GM21576 (cell line): ENCODE data around the gene RNF130.

Experiments
- ATAC-seq: cut with Tn5 transposase; IDR thresholded peaks from one replicate; pipeline ENCODE4 v1.9.1; 2021; ENCODE audit warnings: mild to moderate bottlenecking, moderate library complexity; ENCODE audit not compliant: unreplicated experiment

The RNF130 gene

DNA sequence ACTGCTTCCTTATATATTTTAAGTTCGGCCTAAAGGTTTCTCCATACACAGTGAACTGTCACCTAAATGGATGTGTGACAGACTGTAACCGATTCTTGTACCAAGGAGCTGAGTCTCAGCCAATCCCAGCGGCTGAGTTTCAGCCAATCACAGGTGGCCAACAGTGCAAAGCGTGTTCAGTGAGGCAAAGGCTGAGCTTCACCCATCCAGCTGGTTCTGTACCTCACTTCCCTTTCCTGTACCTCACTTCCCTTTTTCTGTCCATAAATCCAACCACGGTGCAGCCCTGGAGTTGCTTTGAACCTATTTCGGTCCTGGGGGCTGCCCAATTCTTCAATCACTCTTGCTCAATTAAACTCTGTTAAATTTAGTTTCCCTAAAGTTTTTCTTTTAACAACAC is 148.1 kb downstream of the RNF130 start:
- ATAC-seq: no peak

DNA sequence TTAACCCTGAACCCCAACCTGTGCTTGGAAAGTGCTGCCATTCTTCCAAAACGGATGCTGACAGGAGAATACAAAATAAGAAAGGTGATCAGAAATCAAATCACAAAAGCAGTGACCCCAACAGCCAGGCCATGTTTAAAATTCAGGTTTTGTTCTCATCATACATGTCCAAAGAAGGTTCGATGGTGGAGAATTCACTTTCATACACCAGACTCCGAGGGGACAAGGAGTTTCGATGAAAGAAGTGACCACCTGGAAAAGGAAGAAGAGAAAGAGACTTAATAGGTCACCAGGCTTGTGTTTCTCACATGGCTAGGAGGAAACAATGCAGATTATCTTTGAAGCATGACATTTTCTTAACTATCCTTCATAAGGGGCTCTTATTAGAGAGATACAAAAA is 151.4 kb downstream of the RNF130 start:
- ATAC-seq: no peak

DNA sequence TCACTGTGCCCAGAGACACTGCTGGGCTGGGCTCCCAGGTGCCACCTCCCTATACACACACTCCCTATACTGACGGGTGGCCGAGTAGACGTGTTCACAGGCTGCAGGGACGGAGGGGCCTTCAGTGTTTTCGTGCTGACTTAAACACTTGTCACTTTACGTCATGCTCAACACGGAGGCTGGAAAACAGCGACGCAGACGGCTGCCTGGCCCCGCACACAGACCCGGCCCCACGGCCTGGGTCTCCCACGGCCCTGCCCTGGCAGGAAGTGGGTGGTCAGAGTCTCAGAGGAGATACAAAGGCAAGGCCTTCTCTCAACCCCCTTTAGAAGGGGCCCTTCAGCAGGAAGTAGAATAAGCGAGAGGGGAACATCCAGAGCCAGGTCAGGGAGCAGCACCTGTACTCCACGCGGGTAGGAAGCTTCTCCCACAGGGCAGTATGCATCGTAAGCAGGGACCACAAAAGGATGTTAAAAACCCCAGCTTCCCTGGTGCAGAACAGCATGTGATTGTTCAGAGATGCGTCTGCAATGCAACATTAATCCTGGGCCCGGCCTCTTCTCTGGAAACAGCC is 152.0 kb downstream of the RNF130 start:
- no peak for ATAC-seq

DNA sequence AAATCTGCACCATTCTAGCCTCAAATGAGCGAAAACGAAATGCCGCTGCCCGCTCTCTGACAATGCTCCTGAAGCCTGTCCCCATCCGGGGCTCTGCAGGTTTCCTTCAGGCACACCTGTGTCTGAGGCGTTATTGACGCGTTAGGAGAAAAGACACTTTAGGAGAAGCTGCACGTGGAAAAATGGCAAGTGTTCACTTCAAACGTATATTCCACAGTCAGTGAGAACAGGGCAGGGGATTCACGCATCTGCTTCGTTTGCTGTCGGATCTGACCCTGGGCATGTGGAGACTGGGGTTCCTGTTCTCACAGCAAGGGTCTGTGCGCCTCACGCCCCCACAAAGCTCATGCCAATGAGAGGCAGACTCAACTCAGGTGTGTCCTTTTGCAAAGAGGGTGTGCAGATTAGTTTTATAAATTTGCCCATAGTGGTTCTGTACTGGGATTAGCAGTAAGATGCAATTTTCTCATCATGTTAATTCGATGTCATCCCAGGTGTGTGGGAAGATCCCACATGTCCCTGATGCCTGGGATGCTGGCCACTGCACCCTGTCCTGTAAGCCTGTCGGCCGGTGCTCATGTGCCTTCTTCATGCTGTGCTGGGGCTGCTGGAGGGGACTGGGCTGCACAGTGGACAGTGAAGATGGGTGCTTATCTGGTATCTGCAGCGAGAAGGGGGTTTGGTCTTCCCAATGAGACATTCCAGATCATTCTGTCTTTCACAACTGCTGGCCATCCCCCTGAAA is 152.6 kb downstream of the RNF130 start:
- no peak for ATAC-seq

DNA sequence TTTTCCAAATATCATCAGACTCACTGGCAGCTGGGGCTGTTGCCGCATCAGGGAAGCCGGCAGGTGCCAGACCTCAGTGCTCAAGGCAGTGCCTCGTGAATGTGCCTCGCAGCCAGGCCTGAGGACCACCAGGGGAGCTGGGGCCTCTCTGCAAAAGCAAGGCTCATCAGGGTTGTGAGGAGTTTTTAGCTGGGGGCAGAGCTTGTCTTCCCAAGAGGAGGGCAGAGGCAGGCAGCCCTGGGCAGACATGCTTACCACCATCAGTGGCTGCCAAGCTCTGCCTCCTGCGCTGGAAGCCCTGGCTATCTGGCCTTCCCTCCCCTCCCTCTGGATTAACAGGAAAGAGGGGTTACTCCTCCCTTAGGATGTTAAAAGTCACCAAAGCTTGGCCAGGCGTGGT is 155.0 kb downstream of the RNF130 start:
- no peak for ATAC-seq

DNA sequence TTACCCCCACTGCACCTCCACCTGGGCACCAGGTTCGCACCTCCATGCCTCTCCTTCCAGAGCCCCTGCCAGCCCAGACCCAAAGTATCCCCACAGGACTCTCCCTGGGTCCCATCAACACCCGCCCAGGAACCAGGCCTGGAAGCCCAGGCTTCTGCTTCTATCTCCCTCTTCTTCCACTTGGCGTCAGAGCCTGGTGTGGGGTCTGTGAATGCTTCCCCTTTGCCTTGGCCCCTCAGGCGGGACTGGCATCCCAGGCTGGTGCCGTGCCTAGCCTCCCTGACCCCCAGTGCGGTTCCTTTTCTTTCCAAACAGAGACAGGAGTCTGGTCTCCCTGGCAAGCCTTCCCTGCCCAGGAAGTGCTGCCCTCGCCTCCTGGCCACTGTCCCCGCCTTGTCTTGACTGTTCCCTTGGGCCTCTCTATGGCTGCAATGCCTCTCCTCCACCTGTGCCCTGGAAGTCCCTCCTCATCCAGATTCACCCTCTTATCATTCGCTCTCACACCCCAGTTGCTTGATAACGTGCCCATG is 156.1 kb downstream of the RNF130 start:
- no peak for ATAC-seq

DNA sequence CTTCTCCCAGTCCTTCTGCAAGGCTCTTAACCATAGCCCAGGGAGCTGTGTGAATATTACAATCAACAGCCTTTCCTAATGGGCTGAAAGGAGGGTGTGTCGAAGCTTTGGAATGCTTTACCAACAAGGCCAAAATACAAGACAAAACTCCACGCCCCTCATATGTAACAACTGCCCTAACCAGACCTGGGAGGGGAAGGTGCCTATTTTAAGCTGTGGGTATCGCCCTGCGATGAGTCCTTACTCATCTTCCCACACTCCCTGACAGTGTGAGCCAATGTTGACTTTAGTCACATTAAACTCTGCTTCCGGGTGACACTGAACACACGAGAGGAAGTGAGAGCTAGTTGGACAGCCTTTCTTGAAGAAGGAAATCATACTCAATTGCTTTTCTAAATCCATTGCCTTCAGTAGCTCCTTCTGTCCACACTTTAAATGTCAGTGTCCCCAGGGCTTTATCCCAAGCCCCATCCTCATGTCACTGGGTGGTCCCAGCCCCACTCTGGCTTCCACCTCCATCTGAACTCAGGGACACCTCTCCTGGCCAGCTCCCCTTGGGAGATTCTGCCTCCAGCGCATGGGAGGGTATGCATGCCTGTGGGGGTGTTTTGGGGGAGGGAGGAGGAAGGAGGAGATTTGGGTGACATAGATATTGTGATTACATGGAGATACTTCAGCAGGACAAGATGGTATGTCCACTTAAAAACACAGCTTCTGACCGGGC is 157.4 kb downstream of the RNF130 start:
- no peak for ATAC-seq

DNA sequence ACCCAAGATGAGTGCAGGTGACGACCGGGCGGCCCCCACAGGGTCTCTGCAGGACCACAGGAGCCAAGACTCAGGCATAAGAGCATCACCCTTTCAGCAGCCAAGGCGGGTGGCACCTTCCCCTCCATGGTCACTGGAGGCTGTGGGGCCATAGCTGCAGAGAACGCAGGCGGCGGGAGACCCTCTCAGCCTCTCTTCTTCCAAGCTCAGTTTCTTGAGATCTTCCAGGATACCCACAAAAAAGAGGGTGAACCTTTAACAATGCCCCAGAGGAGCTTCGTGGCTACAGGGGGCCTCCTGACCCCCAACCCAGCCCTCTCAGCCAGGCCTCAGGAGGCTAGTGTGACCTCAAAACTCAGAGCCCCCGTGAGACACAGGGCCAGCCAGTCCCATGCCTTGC is 158.1 kb downstream of the RNF130 start:
- ATAC-seq: no peak

DNA sequence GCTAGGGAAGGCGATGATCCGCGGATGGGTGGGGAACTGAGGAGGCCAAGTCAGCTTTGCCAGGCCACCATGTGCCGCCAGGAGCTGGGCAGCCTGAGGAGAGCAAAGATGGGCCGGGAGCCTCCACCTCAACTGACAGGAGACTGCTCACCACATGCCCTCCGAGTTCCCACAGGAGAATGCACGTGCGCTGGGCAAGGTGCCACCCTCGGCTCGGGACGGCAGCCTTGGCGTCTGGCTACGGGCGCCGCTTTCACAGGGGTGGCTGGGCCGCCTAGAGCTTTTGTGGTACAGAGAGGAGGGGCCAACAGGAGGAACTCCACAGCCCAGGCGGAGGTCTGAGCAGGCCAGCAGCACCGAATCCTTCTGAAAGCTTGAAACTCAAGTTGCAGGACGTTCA is 158.6 kb downstream of the RNF130 start:
- no peak for ATAC-seq

DNA sequence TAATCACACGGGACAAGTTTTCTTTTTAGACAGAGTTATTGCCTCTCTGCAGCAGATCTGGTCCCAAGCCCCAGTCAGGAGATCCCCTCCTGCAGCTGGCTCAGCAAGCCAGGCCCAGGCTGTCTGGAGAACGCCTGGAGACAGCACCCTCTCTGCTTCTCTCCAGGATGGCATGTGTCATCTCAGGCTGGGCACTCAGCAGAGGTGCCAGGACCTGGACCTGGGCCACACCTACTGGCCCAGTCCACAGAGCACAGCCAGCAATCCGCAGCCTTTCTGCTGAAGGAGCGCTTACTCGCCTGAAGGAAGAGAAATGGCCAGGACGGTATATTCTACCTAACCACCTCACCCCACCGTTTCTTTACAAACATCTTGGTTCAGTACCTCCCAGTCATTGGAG is 159.2 kb downstream of the RNF130 start:
- no peak for ATAC-seq

DNA sequence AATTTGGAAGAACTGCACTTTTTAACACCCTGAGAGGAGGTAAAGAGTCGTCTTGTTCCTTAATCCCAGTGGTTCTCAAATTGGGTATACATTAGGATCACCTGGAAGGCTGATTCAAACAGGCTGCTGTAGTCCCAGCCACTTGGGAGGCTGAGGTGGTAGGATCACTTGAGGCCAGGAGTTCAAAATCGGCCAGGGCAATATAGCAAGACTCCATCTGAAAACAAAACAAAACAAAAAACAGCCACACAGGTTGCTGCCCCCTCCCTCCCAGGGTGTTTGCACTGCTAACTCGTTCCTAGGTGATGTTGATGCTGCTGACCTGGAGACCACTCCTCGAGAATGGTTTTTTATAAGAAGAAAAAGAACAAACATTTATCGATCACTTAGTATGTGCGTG is 162.3 kb downstream of the RNF130 start:
- ATAC-seq: no peak

DNA sequence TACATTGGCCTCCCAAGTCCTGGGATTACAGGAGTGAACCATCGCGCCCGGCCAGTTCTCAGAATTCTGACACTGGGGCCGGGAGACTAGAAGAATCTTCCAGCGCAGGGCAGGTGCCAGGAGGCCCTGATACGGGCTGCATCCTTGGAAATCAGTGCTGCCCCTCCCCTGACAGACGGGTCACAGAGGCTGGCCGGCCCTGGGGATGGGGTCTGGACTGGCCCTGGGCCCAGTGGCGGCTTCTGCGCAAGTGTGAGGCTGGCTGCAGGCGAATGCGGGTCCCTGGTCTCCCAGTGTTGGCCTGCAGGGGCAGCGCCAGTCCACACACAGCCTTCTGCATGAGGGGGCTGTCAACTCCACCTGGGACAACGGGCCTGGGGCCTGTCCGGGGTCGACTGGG is 163.0 kb downstream of the RNF130 start:
- ATAC-seq: no peak

DNA sequence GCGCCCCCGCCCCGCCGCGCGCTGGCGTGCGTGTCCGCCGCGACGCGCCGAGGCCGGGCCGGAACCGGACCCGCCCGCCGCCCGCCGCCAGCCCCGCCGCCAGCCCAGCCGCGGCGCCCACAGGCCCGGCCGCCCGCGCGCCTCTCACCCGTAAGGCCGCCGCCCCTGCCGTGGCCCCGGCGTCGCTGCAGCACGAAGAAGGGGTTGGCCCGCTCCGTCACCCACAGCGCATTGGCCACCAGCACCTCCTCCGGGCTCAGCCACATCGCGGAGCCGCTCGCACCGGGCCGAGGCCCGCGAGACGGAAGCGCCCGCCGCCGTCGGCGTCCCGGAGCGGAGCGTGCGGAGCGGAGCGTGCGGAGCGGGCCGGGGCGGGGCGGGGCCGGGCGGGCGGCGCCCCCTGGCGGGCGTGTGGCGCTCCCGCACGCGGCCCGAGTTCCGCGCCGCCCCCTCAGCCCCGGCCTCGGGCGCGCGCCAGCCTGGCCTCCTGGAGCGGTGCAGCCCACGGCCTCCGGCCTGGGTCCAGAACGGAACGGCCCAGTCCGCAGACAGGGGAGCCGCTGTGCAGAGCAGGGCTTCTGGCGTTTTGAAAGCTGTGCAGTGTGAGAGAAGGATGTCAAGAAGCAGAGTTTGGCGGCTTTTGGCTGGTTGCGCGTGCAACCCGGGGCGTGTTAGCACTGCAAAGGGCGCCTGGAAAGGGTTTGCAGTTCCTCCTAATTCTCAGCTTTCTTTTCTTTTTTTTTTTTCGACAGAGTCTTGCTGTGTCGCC is 163.8 kb downstream of the RNF130 start, which contains the start of gene TBC1D9B:
TBC1D9B (minus strand) TSS at position 342 of the 769 bp plus-strand sequence; CDS start at position 266, 76 bp downstream.
- ATAC-seq: peak; percentile 85

DNA sequence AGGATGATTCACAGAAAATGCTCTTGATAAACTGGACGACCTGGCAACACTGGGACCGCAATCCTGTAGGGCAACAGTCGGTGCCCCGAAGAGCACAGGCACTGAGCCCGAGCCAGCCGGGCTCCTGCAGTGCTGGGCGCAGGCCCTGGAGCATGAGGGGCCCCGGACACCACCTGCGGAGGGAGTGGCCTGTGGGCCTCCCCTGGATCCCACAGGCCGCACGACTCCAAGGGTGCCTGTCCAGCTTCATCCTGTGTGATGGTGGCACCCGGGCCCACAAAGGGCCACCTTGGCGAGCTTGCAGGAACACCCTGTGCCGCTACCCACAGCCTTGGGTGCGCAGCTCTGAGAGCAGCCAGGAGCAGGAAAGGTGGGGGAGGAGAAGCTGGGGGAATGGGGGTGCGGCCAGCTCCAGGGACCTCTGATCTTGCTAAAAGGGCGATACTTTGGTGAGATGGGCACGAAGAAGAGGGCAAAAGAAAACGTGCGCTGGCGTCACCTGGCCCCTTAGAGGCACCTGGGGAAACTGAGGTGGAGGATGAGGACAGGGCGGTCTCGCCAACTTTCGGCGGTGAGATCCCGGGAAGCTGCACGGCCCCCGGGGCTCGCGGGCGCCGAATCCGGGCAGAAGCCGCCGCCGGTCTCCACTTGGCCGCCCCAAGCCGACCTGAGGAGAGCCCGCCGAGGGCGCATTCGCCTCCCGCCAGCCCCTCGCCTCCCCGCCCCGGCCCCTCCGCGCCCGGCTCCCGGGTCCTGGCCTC is 164.6 kb downstream of the RNF130 start:
- ATAC-seq: peak; percentile 22

DNA sequence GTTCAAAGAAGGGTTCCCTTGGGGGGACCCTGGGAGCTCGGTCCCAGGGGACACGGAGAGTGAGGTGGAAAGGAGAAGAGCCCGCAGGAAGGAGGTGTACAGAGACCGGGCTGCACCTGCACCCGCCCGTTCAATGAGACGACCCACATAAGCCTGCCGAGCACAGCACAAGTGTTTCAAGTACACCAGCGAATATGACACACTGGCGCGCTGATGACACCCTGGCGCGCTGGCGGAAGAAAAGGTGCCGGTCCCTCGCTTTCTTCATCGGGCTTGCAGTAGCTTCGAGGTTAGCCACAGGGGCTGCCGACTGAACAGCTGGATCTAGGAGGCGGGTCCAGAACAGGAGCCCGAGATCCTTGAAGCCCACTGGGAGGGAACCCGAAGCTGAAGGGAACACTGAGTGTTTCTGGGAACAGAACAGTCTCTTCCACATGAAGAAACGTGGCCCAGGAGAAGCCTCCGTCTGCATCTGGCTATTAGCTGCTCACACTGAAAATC is 165.2 kb downstream of the RNF130 start:
- ATAC-seq: no peak

DNA sequence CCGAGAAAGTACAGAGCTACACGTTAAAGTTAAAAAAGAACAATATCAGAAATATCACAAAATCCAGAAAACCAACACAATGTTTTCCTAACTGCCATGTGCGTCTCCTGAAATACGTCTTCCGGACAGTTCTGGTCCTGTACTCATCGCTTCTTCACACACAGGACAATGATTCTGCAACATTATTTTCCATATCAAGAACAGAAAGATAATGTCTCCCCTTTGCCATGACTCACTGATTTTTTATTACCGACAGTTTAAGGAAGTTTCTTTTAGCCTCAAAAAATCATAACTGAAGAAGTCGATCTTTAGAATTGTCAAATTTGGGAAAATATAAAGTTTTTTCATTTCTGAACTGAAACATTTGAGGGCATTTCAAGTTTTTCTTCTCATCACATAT is 166.4 kb downstream of the RNF130 start:
- no peak for ATAC-seq
